Liver (tissue), 9 donors: Measurements from ENCODE around the gene DNAJB1. TPM values are rescaled to one million over a fixed set of nuclear protein-coding genes. Genes with fewer than 3 reads are reported as not detected.
A peak's percentile ranks its signal among the peaks of the same experiment; 100 is the strongest.

ENCODE experiments used
- DNase-seq: peaks from one replicate; pipeline ENCODE4 v3.0.0-alpha.2; 2017; ENCODE audit warnings: low spot score
- H3K27ac ChIP-seq, 2 donors: one replicate each; pipeline ENCODE4 v1.7.0; 2013; ENCODE audit warnings: inconsistent platforms in 2 of 2, low read length in 2 of 2, control low read depth in 1 of 2, low read depth in 1 of 2, mild to moderate bottlenecking in 1 of 2
- H3K27me3 ChIP-seq, 4 donors: one replicate each; pipeline versions ENCODE4 v1.6.1 to v1.7.0; 2013; ENCODE audit warnings: low read length in 3 of 4, inconsistent platforms in 1 of 4, mild to moderate bottlenecking in 1 of 4, moderate library complexity in 1 of 4; ENCODE audit not compliant: control insufficient read depth in 4 of 4, insufficient read depth in 4 of 4
- H3K36me3 ChIP-seq, 4 donors: one replicate each; pipeline versions ENCODE4 v1.6.1 to v1.7.0; 2013; ENCODE audit warnings: low read length in 3 of 4, mild to moderate bottlenecking in 3 of 4, low read depth in 1 of 4, moderate library complexity in 1 of 4; ENCODE audit not compliant: control insufficient read depth in 4 of 4, insufficient read depth in 3 of 4
- H3K4me1 ChIP-seq, 4 donors: one replicate each; pipeline versions ENCODE4 v1.6.1 to v1.7.0; 2013; ENCODE audit warnings: low read length in 3 of 4, mild to moderate bottlenecking in 3 of 4, moderate library complexity in 1 of 4; ENCODE audit not compliant: control insufficient read depth in 4 of 4, insufficient read depth in 4 of 4
- H3K4me3 ChIP-seq, 3 donors: one replicate each; pipeline versions ENCODE4 v1.6.1 to v1.7.0; 2013; ENCODE audit warnings: low read length in 3 of 3, control low read depth in 1 of 3, low read depth in 1 of 3, mild to moderate bottlenecking in 1 of 3
- H3K9ac ChIP-seq, 2 donors: one replicate each; pipeline ENCODE4 v1.7.0; 2013; ENCODE audit warnings: low read length in 2 of 2, mild to moderate bottlenecking in 2 of 2, moderate library complexity in 2 of 2, control low read depth in 1 of 2, low read depth in 1 of 2
- H3K9me3 ChIP-seq, 4 donors: one replicate each; pipeline versions ENCODE4 v1.6.1 to v1.7.0; 2013; ENCODE audit warnings: low read length in 3 of 4; ENCODE audit not compliant: control insufficient read depth in 4 of 4
- EGR1 ChIP-seq, 2 donors: IDR thresholded peaks; 2 replicates each; pipeline ENCODE4 v1.6.1; 2016 to 2018; ENCODE audit warnings: antibody characterized with exemption in 2 of 2, low read depth in 2 of 2
- HNF4A ChIP-seq, 2 donors: conservative IDR thresholded peaks; 2 replicates each; pipeline ENCODE4 v1.6.1; 2016; ENCODE audit warnings: antibody characterized with exemption in 2 of 2, mild to moderate bottlenecking in 2 of 2
- HNF4G ChIP-seq: IDR thresholded peaks from 2 replicates; pipeline ENCODE4 v1.6.1; 2016; ENCODE audit warnings: antibody characterized with exemption
- JUND ChIP-seq, 2 donors: IDR thresholded peaks; 2 replicates each; pipeline ENCODE4 v1.6.1; 2016; ENCODE audit warnings: antibody characterized with exemption in 2 of 2
- NR2F2 ChIP-seq: IDR thresholded peaks from 2 replicates; pipeline ENCODE4 v1.6.1; 2016; ENCODE audit warnings: antibody characterized with exemption
- RAD21 ChIP-seq, 2 donors: IDR thresholded peaks; 2 replicates each; pipeline ENCODE4 v1.6.1; 2016; ENCODE audit warnings: antibody characterized with exemption in 2 of 2, mild to moderate bottlenecking in 2 of 2
- REST ChIP-seq: IDR thresholded peaks from 2 replicates; pipeline ENCODE4 v1.6.1; 2016; ENCODE audit warnings: antibody characterized with exemption, mild to moderate bottlenecking
- RXRA ChIP-seq, 2 donors: IDR thresholded peaks; 2 replicates each; pipeline ENCODE4 v1.6.1; 2017 to 2018; ENCODE audit warnings: antibody characterized with exemption in 2 of 2, mild to moderate bottlenecking in 1 of 2
- SP1 ChIP-seq: IDR thresholded peaks from 2 replicates; pipeline ENCODE4 v1.6.1; 2018; ENCODE audit warnings: antibody characterized with exemption, mild to moderate bottlenecking
- TAF1 ChIP-seq: conservative IDR thresholded peaks from 2 replicates; pipeline ENCODE4 v1.6.1; 2016; ENCODE audit warnings: antibody characterized with exemption, mild to moderate bottlenecking
- YY1 ChIP-seq: IDR thresholded peaks from 2 replicates; pipeline ENCODE4 v1.6.1; 2016; ENCODE audit warnings: antibody characterized with exemption, mild to moderate bottlenecking
- whole genome bisulfite sequencing: extraction: QIAGEN DNeasy Blood & Tissue Kit; methylation state at CpG from one replicate; pipeline ENCODE4 v1.1.7; 2013; 5-methylcytosine and 5-hydroxymethylcytosine counted together
- polyA plus RNA-seq, 2 donors: library from polyadenylated mRNA; stranded (reverse) in 1 of 2; unstranded in 1 of 2; fragments of 200-250 nt in 1 of 2; fragments of >200 nt in 1 of 2; fragmentation: Nextera tagmentation in 1 of 2; extraction: Ambion mirVana in 1 of 2; gene quantifications; one replicate each; pipeline versions ENCODE4 v1.2.1 to v1.2.3, GENCODE V29; 2013 to 2015
- total RNA-seq, 2 donors: library from RNA; depleted of rRNA; stranded (reverse); fragments of >200 nt; gene quantifications; one replicate each; pipeline ENCODE4 v1.2.3, GENCODE V29; 2014
- TF ChIP-seq, protein P1 (sequence below): IDR thresholded peaks from 2 replicates; pipeline ENCODE4 v1.6.1; 2016; ENCODE audit warnings: antibody characterized with exemption
- TF ChIP-seq, protein P2 (sequence below): IDR thresholded peaks from 2 replicates; pipeline ENCODE4 v1.6.1; 2016; ENCODE audit warnings: antibody characterized with exemption
- TF ChIP-seq, protein P3 (sequence below): fragments of 150-350 bp; IDR thresholded peaks from 2 replicates; pipeline ENCODE4 v1.5.1; 2017; ENCODE audit warnings: improper control_type of control experiment, low read depth, low read length; ENCODE audit not compliant: missing input control
- donor health status: healthy.
- donor health status: healthy.
- donor health status: healthy.
- donor health status: healthy.
- donor health status: healthy.

Gene DNAJB1
- total and polyA plus RNA-seq, 4 donors = 29.4 to 43.0 (median 34.5) TPM

DNA sequence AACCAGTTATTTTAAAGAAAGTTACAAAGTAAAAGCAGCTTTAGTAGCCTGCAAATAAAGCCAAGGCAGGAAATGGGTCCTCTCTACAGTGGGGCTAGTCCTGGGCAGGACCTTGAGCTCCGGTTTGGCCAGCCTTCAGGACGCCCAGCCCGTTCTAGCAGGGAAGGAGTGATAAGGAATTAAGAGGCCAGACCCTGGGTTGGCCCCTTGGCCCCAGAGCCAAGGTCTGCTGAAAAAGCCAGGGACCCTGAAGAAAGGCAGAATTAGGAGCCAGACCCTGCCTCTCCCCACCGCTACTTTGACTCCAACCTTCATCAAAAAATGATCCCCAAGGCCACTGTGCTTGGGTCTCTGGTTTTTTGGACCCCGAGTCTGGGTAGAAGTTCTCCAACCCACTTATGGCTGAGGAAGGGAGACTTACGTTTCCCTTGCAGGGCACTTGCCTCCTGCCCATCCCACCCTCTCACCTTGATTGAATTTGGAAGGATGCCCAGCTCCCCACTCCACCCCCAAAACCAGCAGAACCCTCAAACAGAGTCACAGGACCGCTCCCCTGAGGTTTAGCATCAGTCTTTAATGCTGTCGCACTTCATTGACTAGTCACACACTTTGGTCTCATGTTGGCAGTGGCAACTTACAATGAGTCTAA lies 3.9 kb downstream of the DNAJB1 start:
- Histone ChIP-seq H3K27ac (peak overlapping the region; percentile 70 to 74), H3K27me3 (no peaks in the 10 kb centered on the region), H3K4me3 (peak overlapping the region in 1 of 3 donors; percentile 15), H3K36me3 (peaks cover 8 to 22% (median 14%) of the 10 kb centered on the region in 4 donors), H3K9me3 (no peaks in the 10 kb centered on the region), H3K9ac (no peak overlapping the region), H3K4me1 (peaks cover 29 to 59% (median 42%) of the 10 kb centered on the region in 4 donors)
- WGBS = 52% methylated on average over 8 of the region's 8 CpGs
- TF ChIP-seq JUND (IDR thresholded peaks at IDR 0.05) (no peak), SP1 (no peak), NR2F2 (no peak), EGR1 (IDR thresholded peaks at IDR 0.05; ENCODE audit: low read depth in 2 of 2) (no peak), RAD21 (IDR thresholded peaks at IDR 0.05) (no peak), TAF1 (no peak), RXRA (IDR thresholded peaks at IDR 0.05) (no peak), YY1 (no peak), HNF4A (conservative IDR thresholded peaks at IDR 0.05) (no peak)
- TF ChIP-seq, protein P1, sequence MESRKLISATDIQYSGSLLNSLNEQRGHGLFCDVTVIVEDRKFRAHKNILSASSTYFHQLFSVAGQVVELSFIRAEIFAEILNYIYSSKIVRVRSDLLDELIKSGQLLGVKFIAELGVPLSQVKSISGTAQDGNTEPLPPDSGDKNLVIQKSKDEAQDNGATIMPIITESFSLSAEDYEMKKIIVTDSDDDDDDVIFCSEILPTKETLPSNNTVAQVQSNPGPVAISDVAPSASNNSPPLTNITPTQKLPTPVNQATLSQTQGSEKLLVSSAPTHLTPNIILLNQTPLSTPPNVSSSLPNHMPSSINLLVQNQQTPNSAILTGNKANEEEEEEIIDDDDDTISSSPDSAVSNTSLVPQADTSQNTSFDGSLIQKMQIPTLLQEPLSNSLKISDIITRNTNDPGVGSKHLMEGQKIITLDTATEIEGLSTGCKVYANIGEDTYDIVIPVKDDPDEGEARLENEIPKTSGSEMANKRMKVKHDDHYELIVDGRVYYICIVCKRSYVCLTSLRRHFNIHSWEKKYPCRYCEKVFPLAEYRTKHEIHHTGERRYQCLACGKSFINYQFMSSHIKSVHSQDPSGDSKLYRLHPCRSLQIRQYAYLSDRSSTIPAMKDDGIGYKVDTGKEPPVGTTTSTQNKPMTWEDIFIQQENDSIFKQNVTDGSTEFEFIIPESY = no peak
- TF ChIP-seq, protein P2, sequence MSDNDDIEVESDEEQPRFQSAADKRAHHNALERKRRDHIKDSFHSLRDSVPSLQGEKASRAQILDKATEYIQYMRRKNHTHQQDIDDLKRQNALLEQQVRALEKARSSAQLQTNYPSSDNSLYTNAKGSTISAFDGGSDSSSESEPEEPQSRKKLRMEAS = no peak
- DNase-seq = peak; percentile 44

DNA sequence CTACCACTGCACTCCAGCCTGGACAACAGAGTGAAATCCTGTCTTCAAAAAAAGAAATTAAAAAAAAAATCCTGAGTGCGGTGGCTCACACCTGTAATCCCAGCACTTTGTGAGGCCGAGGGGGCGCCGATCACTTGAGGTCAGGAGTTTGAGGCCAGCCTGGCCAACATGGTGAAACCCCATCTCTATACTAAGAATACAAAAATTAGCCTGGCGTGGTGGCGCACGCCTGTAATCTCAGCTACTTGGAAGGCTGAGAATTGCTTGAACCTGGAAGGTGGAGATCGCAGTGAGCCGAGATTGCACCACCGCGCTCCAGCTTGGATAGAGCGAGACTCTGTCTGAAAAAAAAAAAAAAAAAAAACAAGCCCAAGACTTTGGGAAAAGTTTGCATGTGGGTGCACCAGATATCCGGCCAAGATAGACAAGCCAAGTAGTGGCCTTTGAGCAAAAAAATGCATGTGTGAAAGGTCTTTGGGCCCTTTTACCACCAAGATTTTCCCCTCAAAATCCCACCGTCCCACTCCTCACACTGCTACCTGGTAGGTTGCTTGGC lies 5.7 kb downstream of the DNAJB1 start:
- H3K27ac ChIP-seq = peak overlapping the region; percentile 70 to 74
- H3K4me1 ChIP-seq = peaks cover 25 to 56% (median 42%) of the 10 kb centered on the region in 4 donors
- H3K27me3 ChIP-seq = no peaks in the 10 kb centered on the region
- no peak overlapping the region for H3K9ac ChIP-seq
- 91% methylated on average over 14 of the region's 14 CpGs for WGBS
- no peak overlapping the region for H3K4me3 ChIP-seq
- no peaks in the 10 kb centered on the region for H3K9me3 ChIP-seq
- no peak for TF ChIP-seq HNF4G
- TF ChIP-seq, protein P2 = no peak
- TF ChIP-seq RAD21 (IDR thresholded peaks at IDR 0.05) = no peak
- no peak for TF ChIP-seq RXRA (IDR thresholded peaks at IDR 0.05)
- TF ChIP-seq, protein P3, sequence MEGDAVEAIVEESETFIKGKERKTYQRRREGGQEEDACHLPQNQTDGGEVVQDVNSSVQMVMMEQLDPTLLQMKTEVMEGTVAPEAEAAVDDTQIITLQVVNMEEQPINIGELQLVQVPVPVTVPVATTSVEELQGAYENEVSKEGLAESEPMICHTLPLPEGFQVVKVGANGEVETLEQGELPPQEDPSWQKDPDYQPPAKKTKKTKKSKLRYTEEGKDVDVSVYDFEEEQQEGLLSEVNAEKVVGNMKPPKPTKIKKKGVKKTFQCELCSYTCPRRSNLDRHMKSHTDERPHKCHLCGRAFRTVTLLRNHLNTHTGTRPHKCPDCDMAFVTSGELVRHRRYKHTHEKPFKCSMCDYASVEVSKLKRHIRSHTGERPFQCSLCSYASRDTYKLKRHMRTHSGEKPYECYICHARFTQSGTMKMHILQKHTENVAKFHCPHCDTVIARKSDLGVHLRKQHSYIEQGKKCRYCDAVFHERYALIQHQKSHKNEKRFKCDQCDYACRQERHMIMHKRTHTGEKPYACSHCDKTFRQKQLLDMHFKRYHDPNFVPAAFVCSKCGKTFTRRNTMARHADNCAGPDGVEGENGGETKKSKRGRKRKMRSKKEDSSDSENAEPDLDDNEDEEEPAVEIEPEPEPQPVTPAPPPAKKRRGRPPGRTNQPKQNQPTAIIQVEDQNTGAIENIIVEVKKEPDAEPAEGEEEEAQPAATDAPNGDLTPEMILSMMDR = no peak
- TF ChIP-seq, protein P1 = no peak
- no peak for TF ChIP-seq YY1
- no peak for TF ChIP-seq TAF1
- TF ChIP-seq SP1 = no peak
- no peak for TF ChIP-seq REST
- DNase-seq = no peak
- H3K36me3 ChIP-seq = peaks cover 8 to 22% (median 14%) of the 10 kb centered on the region in 4 donors
